GM21825 (cell line): Measurements from ENCODE around the gene MAVS.

Experiments used
- ATAC-seq: cut with Tn5 transposase; IDR thresholded peaks from one replicate; pipeline ENCODE4 v1.9.1; 2021; ENCODE audit warnings: mild to moderate bottlenecking, moderate library complexity; ENCODE audit not compliant: unreplicated experiment

MAVS gene

GRCh38 chr20:3906744-3907721 is 60.4 kb downstream of the MAVS start:
- peak; percentile 71 for ATAC-seq

DNA sequence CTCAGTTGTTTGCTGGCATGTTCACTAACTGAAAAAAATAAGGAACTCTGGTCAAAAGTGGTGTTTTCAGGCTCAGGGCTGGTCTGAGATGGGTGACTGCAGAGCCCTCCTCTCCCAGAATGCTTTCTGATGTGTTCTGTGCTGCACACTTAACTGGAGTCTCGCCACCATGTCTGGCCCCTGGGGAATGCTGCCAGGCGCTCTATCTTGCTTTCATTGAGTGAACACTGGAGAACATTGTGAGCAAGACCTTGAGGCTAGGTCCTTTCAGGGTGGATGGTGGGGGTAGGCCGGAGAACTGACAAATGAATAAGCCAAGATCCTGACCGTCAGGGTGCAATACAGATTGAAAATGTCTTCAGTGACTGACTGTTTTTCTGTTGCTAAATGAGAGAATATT is 62.0 kb downstream of the MAVS start:
- ATAC-seq = no peak

DNA sequence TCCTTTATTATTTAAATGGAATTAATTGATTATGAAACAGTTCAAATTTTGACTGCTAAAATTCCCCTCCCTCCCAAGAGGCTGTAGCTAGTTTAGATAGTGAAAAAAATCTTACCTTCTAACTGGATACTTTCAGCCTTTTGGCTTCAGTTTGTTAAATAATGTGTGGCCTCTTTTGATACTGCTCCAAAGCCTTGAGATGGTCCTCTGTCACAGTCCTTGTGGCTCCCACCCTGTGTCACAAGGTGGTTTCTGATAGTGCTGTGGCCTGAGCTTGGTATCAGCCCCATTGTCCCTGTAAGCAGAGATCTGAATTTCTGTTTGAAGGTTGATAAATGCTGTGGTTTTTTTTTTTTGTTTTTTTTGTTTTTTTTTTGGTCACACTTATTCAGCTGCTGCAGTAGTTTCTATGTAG is 63.3 kb downstream of the MAVS start:
- no peak for ATAC-seq

GRCh38 chr20:3910853-3911252 is 64.2 kb downstream of the MAVS start:
- ATAC-seq = no peak

DNA sequence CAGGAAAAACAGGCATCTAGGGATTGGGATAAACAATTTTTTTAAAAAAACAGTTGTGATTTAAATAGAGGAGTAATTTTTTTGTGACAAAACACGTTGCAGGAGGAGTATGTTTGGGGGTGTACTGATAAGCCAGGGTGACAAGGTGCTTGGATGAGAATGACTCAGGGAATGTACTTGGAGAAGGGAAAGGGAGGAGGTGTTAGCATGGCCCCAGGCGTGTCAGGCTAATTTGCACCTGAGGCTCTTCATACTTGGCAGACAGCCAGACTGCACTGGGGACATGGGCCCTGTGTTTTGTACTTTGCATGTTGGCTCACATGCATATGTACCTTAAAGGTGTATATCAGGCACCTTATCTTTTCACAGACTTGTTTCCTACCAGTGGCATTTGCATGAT is 65.3 kb downstream of the MAVS start:
- no peak for ATAC-seq

GRCh38 chr20:3914446-3914845 is 67.8 kb downstream of the MAVS start:
- ATAC-seq = no peak

DNA sequence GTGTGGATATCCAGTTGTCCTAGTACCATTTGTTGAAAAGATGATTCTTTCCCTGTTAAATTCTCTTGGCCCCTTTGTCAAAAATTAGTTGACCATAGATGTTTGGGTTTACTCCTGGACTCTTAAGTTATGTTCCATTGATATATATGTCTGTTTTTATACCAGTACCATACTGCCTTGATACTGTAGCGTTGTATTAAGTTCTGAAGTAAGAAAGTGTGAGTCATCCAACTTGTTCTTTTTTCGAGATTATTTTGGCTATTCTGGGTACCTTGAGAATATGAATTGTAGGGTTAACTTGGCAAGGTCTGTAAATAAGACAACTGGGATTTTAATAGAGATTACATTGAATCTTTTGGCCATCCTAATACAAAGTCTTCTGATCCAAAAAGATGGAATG is 69.1 kb downstream of the MAVS start:
- no peak for ATAC-seq

GRCh38 chr20:3916364-3916763 is 69.7 kb downstream of the MAVS start:
- ATAC-seq = no peak

GRCh38 chr20:3919352-3919751 is 72.7 kb downstream of the MAVS start:
- ATAC-seq = no peak

- ATAC-seq = no peak
These were observed 75.8 kb downstream of the MAVS start for GRCh38 chr20:3922223-3922982.

DNA sequence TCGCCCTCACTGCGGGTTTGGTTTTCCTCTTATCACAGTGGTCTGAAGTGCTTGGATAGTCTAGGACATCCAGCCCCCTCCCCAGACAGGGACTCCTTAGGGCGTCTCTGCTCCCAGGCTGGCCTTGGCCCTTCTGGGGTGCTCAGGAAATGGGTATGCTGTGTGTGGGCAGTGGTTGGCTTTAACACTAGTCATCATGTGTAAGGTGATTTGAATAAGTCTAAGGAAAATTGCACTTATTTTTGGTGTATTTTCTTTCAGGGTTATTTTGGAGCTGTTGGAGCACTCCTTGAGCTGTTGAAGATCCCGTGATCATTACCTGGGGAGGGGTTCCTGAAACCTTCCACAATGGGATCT is 76.3 kb downstream of the MAVS start:
- no peak for ATAC-seq

DNA sequence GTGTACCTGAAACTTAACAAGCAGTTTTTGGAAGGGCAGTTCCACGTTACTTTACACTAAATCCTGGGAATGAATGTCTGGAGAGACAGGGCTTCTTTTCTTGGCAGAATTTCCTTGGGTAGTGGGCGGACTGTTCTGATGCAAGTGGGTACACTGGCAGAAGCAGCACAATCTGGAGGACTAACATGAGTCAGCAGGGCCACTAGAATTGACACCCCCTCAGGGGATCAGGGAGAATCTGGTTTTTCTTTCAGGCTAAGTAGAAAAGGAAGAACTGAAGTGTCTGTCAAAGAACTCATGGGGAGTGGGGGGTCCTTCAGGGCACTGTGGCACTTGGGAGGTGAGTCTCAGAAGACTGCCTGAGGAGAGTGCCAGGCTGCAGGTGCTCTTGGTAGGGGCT is 77.2 kb downstream of the MAVS start:
- ATAC-seq = no peak

DNA sequence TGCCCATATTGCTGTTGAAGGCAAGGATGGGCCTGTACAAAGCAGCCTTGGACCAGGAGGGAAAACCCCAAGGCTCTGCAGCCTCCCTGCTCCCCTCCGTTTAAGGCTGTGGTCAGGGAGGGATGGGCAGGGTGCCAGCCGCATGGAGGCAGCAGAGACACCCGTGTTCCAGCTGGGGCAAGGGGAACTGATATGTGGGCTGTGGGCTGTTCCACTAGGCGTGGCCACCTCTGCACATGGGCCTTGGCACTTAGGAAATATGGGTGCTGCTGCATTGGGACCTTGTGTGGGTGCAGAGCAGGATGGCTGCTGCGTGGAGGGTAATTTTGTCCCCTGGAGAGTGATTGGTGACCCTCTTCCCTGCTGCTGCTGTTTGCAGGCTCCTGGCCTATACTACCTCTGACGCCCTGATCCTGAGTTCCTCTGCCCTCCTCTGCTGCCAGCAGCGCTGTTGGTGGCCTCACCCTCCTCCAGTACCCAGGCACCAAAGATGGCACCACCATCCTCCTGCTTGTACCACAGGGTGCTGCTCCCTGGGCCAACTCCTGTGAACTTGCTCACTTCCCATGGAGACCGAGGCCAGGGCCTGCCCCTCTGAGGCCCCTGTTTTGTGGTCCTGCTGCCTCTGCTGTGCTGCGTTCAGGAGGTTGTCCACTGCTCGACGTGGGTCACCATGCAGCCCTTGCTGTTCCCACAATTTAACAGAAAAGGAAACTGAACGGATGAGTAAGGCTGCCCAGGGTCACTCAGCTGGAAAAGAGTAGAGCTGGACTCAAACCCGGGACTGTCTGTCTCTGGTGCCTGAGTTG is 77.9 kb downstream of the MAVS start:
- no peak for ATAC-seq

GRCh38 chr20:3925113-3925695 is 78.6 kb downstream of the MAVS start:
- no peak for ATAC-seq
